Endodermal cell (in vitro differentiated cells): ENCODE results near the gene VSTM4. TPM values are rescaled to one million over a fixed set of nuclear protein-coding genes. Genes with fewer than 3 reads are reported as not detected.

Experiments
- DNase-seq: peaks from one replicate; pipeline ENCODE4 v3.0.0-alpha.2; 2017
- H3K27ac ChIP-seq: 2 replicates; pipeline ENCODE4 v1.5.1; 2013; ENCODE audit warnings: mild to moderate bottlenecking, low read depth, low read length, moderate library complexity
- H3K27me3 ChIP-seq: 2 replicates; pipeline ENCODE4 v1.6.1; 2013; ENCODE audit warnings: mild to moderate bottlenecking, low read length, moderate library complexity; ENCODE audit not compliant: insufficient read depth, control insufficient read depth, poor library complexity, severe bottlenecking
- H3K36me3 ChIP-seq: 2 replicates; pipeline ENCODE4 v1.7.0; 2013; ENCODE audit warnings: mild to moderate bottlenecking, low read length, moderate library complexity; ENCODE audit not compliant: control insufficient read depth, insufficient read depth
- H3K4me1 ChIP-seq: one replicate; pipeline ENCODE4 v1.7.0; 2013; ENCODE audit warnings: low read length; ENCODE audit not compliant: control insufficient read depth, insufficient read depth
- H3K4me3 ChIP-seq: 2 replicates; pipeline ENCODE4 v1.5.1; 2013; ENCODE audit warnings: mild to moderate bottlenecking, low read length, moderate library complexity
- H3K9ac ChIP-seq: 2 replicates; pipeline ENCODE4 v1.6.1; 2013; ENCODE audit warnings: mild to moderate bottlenecking, low read length, moderate library complexity; ENCODE audit not compliant: poor library complexity, severe bottlenecking; ENCODE audit errors: extremely low read depth
- H3K9me3 ChIP-seq: 2 replicates; pipeline ENCODE4 v1.6.1; 2013; ENCODE audit warnings: mild to moderate bottlenecking, low read length, moderate library complexity; ENCODE audit not compliant: control insufficient read depth
- H3K27ac Mint-ChIP-seq: 2 replicates; pipeline ENCODE4 v1.8.0; 2020; ENCODE audit warnings: mixed read lengths
- H3K27me3 Mint-ChIP-seq: 2 replicates; pipeline ENCODE4 v1.8.0; 2021; ENCODE audit warnings: mild to moderate bottlenecking, mixed read lengths; ENCODE audit not compliant: insufficient read depth
- H3K36me3 Mint-ChIP-seq: 2 replicates; pipeline ENCODE4 v1.8.0; 2020; ENCODE audit warnings: low read depth, mixed read lengths
- H3K4me1 Mint-ChIP-seq: 2 replicates; pipeline ENCODE4 v1.8.0; 2020; ENCODE audit warnings: mixed read lengths
- H3K4me3 Mint-ChIP-seq: 2 replicates; pipeline ENCODE4 v1.8.0; 2020; ENCODE audit warnings: mild to moderate bottlenecking, moderate library complexity, mixed read lengths
- H3K9me3 Mint-ChIP-seq: 2 replicates; pipeline ENCODE4 v1.8.0; 2020; ENCODE audit warnings: mild to moderate bottlenecking, mixed read lengths
- WGBS, 2 experiments: methylation state at CpG; one replicate each; pipeline versions ENCODE4 v1.1.5 to v1.1.7; 2013; ENCODE audit warnings: missing lambda C conversion rate in 2 of 2, mixed read lengths in 1 of 2; ENCODE audit not compliant: insufficient coverage in 1 of 2, insufficient read length in 1 of 2; 5-methylcytosine and 5-hydroxymethylcytosine counted together
- total RNA-seq, 2 donors: library from RNA; stranded (reverse); fragmentation: NEBNext Ultra II Directional in 1 of 2; extraction: Animal tissue kit (Norgen Biotek cat#: 25700) in 1 of 2; gene quantifications; 2 replicates in 1 of 2; 3 replicates in 1 of 2; pipeline ENCODE4 v1.2.1, GENCODE V29; 2021
- TF ChIP-seq, protein P1 (sequence below): fragments of 200-600 bp; sonication (generic); conservative IDR thresholded peaks from 2 replicates; pipeline ENCODE4 v1.5.0; 2021; ENCODE audit warnings: antibody characterized with exemption, mild to moderate bottlenecking

The VSTM4 gene
- total RNA-seq, 2 donors from 2014 or later, result 0.51 to 0.77 TPM

DNA sequence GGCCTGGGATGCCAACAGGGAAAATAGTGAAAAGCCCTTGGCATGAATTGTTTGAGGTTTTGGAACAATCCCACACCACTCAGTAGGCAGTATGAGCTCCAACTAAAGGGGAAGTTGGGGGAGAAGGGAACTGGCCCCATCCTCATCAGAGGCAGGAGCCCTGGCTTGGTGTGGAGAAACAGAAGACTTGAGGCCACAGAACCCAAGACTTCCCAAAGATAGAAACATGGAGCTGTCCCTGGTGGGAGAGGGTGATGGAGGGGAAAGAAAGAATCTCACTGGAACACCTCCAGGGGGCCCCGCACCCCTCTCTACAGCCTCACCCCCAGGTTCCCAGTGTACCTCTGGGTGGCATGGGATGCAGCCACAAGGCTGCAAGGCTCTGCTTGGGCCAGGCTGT is 85.7 kb downstream of the VSTM4 start:
- Histone ChIP-seq H3K27me3 (no peaks in the 10 kb centered on the region), H3K4me3 (no peak overlapping the region), H3K36me3 (no peaks in the 10 kb centered on the region), H3K27ac (no peak overlapping the region), H3K9me3 (no peaks in the 10 kb centered on the region), H3K4me1 (no peaks in the 10 kb centered on the region), H3K9ac (no peak overlapping the region)
- Mint-ChIP-seq H3K36me3 (no peaks in the 10 kb centered on the region), H3K27me3 (no peaks in the 10 kb centered on the region), H3K27ac (no peak overlapping the region), H3K4me1 (peaks cover 5% of the 10 kb centered on the region), H3K4me3 (no peak overlapping the region), H3K9me3 (no peaks in the 10 kb centered on the region)
- no peak for DNase-seq
- 100% methylated on average over 1 of the region's 1 CpG; no CpG with 5 or more reads in 1 of the 2 experiments for WGBS, 2 experiments
- TF ChIP-seq, protein P1, sequence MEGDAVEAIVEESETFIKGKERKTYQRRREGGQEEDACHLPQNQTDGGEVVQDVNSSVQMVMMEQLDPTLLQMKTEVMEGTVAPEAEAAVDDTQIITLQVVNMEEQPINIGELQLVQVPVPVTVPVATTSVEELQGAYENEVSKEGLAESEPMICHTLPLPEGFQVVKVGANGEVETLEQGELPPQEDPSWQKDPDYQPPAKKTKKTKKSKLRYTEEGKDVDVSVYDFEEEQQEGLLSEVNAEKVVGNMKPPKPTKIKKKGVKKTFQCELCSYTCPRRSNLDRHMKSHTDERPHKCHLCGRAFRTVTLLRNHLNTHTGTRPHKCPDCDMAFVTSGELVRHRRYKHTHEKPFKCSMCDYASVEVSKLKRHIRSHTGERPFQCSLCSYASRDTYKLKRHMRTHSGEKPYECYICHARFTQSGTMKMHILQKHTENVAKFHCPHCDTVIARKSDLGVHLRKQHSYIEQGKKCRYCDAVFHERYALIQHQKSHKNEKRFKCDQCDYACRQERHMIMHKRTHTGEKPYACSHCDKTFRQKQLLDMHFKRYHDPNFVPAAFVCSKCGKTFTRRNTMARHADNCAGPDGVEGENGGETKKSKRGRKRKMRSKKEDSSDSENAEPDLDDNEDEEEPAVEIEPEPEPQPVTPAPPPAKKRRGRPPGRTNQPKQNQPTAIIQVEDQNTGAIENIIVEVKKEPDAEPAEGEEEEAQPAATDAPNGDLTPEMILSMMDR, result peak; percentile 22

- H3K27ac Mint-ChIP-seq, result no peak overlapping the region
- TF ChIP-seq, protein P1, result no peak
- no peaks in the 10 kb centered on the region for H3K36me3 Mint-ChIP-seq
- no peak for DNase-seq
- Histone ChIP-seq H3K27me3 (no peaks in the 10 kb centered on the region), H3K9ac (no peak overlapping the region), H3K36me3 (no peaks in the 10 kb centered on the region), H3K4me3 (no peak overlapping the region), H3K4me1 (no peaks in the 10 kb centered on the region), H3K27ac (no peak overlapping the region), H3K9me3 (no peaks in the 10 kb centered on the region)
- peaks cover 5% of the 10 kb centered on the region for H3K4me1 Mint-ChIP-seq
- 96 to 100% methylated on average over 1 to 2 of the region's 2 CpGs for WGBS, 2 experiments
- H3K27me3 Mint-ChIP-seq, result no peaks in the 10 kb centered on the region
- H3K4me3 Mint-ChIP-seq, result no peak overlapping the region
- no peaks in the 10 kb centered on the region for H3K9me3 Mint-ChIP-seq
Measured at GRCh38 chr10:49028639-49029038, 86.7 kb downstream of the VSTM4 start.

- WGBS, 2 experiments, result 89 to 95% methylated on average over 3 to 7 of the region's 7 CpGs
- DNase-seq, result no peak
- Histone ChIP-seq H3K9me3 (no peaks in the 10 kb centered on the region), H3K4me3 (no peak overlapping the region), H3K27ac (no peak overlapping the region), H3K4me1 (no peaks in the 10 kb centered on the region), H3K36me3 (no peaks in the 10 kb centered on the region), H3K9ac (no peak overlapping the region), H3K27me3 (no peaks in the 10 kb centered on the region)
- no peaks in the 10 kb centered on the region for H3K27me3 Mint-ChIP-seq
- no peaks in the 10 kb centered on the region for H3K36me3 Mint-ChIP-seq
- H3K27ac Mint-ChIP-seq, result no peak overlapping the region
- peaks cover 5% of the 10 kb centered on the region for H3K4me1 Mint-ChIP-seq
- TF ChIP-seq, protein P1, result no peak
- H3K4me3 Mint-ChIP-seq, result no peak overlapping the region
- H3K9me3 Mint-ChIP-seq, result no peaks in the 10 kb centered on the region
Measured at GRCh38 chr10:49025347-49025983, 89.9 kb downstream of the VSTM4 start.
